Activated CD4-positive, alpha-beta T cell treated with anti-CD3 and anti-CD28 coated beads, Interleukin-10, Interleukin-2, amounts not matched to agents 100 ng/mL and 50 ng/mL, durations not matched to agents 16 hours and 8 hours (primary cell): ENCODE results near the gene COG3.

Experiments used
- DNase-seq: peaks from one replicate; pipeline ENCODE4 v3.0.0-alpha.2; 2020

The COG3 gene

GRCh38 chr13:45447050-45447661, 17.6 kb upstream of the COG3 start:
- DNase-seq: no peak

GRCh38 chr13:45448965-45449559, 15.7 kb upstream of the COG3 start:
- DNase-seq: no peak

GRCh38 chr13:45451282-45451681, 13.5 kb upstream of the COG3 start:
- no peak for DNase-seq

- DNase-seq: no peak
These were observed 10.5 kb upstream of the COG3 start for GRCh38 chr13:45454204-45454603.

- no peak for DNase-seq
These were observed 8.4 kb upstream of the COG3 start for GRCh38 chr13:45456196-45456972.

GRCh38 chr13:45464141-45464686, 525 bp upstream of the COG3 start:
- no peak for DNase-seq

GRCh38 chr13:45466359-45466758, 1.6 kb downstream of the COG3 start:
- DNase-seq: no peak

GRCh38 chr13:45468635-45469034, 3.9 kb downstream of the COG3 start:
- DNase-seq: peak; percentile 22

- DNase-seq: no peak
These were observed 7.5 kb downstream of the COG3 start for GRCh38 chr13:45472171-45472705.

GRCh38 chr13:45473627-45474026, 8.9 kb downstream of the COG3 start:
- peak; percentile 26 for DNase-seq

GRCh38 chr13:45474584-45475454, 10.1 kb downstream of the COG3 start:
- peak; percentile 26 for DNase-seq

- DNase-seq: no peak
These were observed 14.9 kb downstream of the COG3 start for GRCh38 chr13:45479661-45480060.

- DNase-seq: no peak
These were observed 16.9 kb downstream of the COG3 start for GRCh38 chr13:45481688-45482087.

GRCh38 chr13:45482571-45483173, 17.9 kb downstream of the COG3 start:
- DNase-seq: no peak

GRCh38 chr13:45487604-45488003, 22.9 kb downstream of the COG3 start:
- no peak for DNase-seq

GRCh38 chr13:45490068-45490467, 25.3 kb downstream of the COG3 start:
- peak; percentile 23 for DNase-seq

- DNase-seq: no peak
These were observed 27.8 kb downstream of the COG3 start for GRCh38 chr13:45492538-45492937.

- no peak for DNase-seq
These were observed 32.2 kb downstream of the COG3 start for GRCh38 chr13:45496942-45497341.

GRCh38 chr13:45500492-45501174, 35.9 kb downstream of the COG3 start:
- DNase-seq: peak; percentile 16

GRCh38 chr13:45501175-45501526, 36.4 kb downstream of the COG3 start:
- no peak for DNase-seq

GRCh38 chr13:45503658-45504057, 38.9 kb downstream of the COG3 start:
- no peak for DNase-seq

GRCh38 chr13:45506811-45507210, 42.1 kb downstream of the COG3 start:
- no peak for DNase-seq
